HG02678 (cell line): ENCODE data around the gene SEMA3A.
A peak's percentile ranks its signal among the peaks of the same experiment; 100 is the strongest.

Source experiments
- ATAC-seq: cut with Tn5 transposase; IDR thresholded peaks from one replicate; pipeline ENCODE4 v1.9.1; 2021; ENCODE audit warnings: mild to moderate bottlenecking, moderate library complexity; ENCODE audit not compliant: unreplicated experiment

The SEMA3A gene

DNA sequence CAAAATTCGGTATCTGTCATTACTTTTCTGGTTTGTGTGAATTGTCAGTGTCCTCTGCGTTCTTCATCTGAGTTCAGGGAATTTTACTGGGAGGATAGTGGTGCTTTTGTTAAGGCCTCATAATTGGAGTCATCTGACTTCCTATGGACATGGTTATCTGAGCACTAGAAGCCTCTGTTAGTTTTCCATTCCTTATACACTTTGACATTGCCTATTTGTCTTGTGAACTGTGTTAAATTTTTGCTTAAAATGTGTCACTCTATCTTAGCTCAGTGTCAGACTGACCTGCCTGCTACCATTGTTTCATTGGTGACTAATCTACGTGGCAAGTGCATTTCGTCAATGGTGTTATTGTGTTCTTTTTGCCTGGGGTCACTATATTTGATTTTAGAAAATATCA is 253.3 kb downstream of the SEMA3A start:
- ATAC-seq: no peak

DNA sequence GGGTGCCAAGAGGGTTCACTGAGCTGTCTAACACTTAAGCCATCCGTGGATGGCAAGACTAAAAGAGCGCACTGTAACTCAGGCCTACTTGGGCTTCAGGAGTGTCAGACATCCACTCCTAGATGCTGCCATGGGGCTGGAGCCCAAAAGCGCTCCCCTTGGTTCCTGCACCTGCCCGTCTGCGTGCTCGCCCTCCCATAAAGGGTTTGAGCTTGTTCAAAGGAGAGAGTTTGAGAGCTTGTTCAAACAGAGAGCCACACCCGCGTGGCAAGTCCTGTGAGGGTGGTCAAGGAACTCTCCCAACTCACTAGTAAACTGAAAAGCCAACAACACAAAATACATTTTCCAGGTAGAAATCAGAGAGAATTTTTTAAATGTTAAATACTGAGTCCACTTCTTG is 256.7 kb downstream of the SEMA3A start:
- no peak for ATAC-seq

DNA sequence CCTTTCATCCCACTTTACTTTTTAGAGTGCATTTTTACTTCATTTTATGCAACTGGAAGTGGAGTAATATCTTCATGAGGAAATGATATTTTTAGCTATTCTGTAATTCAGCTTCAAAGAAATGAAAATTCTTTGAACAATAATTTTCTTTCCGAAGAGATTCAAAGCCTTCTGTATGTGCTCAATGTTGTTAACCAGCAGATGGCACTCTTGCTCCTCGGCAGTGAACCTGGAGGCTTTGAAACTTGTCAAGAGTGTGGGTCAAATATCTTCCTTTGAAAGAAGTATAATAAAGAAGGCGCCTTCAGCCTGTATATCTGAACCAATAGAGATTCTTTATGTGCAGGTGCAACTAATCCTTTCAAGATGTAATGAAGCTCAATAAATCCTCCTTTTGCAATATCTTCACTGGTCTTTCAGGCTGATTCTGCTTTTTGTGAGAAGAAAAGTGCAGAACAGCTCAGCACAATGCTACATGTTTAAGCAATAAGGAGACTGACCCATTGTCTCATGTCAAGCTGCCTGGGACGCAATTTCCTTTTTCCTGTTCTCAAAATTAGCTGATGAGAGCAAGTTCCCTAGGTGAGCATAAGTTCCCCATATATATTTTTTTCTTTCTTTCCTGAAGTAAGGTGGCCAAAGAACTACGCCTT is 258.4 kb downstream of the SEMA3A start:
- peak; percentile 77 for ATAC-seq

DNA sequence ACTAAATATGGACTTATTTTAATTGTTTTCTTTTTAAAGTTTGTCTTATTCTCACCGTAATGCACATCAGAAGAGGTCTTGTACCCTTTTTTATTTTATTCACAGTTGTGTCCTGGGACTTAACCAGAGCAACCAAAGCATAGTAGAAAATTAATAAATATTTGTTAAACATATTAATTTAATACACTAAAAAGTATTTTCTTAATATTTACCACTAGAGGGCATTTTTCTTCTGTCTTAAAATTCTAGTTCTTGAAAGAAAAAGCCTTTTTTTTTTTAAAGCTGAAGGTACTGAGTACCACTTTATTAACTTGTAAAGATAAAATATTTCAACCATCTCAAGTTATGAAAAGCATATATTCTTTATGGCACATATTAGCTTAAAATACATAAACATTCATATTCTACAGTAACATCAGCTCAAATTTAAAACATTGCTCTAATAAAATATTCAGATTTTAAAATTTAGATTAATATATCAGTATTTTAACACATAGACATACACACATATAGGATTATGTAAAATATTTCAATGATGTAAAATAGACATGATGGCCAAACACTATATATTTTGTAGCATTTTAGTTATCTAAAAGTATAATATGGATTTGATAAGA is 260.4 kb downstream of the SEMA3A start:
- ATAC-seq: no peak

GRCh38 chr7:83931968-83932367 is 262.6 kb downstream of the SEMA3A start:
- no peak for ATAC-seq

GRCh38 chr7:83930262-83930661 is 264.3 kb downstream of the SEMA3A start:
- no peak for ATAC-seq

DNA sequence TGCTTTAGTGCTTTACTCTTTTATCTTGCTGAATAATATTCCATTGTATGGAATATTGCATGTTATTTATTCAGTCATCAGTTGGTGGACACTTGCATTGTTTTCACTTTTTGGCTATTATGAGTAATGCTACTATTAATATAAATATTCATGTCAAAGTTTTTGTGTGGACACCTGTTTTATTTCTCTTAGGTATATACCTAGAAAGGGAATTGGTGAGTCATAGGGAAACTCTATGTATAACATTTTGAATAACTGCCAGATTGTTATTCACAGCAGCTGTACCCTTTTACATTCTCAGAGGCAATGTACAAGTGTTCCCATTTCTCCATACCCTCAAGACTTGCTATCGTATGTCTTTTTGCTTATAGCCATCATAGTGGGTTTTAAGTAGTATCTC is 268.7 kb downstream of the SEMA3A start:
- ATAC-seq: no peak

GRCh38 chr7:83921941-83922607 is 272.5 kb downstream of the SEMA3A start:
- ATAC-seq: no peak

DNA sequence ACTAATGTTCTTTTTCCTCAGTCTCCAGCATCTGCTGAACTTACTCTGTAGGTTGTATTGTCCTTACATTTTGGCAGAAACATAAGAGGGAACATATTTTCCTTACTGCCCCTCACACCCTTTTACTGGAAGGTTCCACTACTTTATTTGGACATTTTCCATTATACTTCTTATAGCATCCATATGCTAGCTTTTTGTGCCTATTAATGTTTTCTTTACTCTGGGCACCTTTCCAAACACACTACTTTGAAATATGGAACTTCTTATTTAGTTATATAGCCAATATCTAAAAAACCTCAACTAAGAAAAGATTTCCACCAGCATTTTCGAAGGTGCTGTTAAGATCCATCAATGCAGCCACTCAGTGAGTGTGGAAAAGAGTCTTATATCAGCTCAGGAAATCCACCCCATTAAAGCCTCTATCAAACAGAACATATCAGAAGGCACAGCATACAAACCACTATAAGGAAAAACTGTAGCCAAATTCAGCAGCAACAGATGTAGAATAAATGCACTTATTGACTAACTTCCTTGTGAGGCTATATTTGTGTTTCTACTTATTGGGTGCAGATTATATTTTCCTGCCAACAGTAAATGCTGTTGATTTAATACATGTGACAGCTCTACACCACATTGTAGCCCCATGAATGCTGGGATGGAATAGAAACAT is 273.2 kb downstream of the SEMA3A start:
- ATAC-seq: no peak

DNA sequence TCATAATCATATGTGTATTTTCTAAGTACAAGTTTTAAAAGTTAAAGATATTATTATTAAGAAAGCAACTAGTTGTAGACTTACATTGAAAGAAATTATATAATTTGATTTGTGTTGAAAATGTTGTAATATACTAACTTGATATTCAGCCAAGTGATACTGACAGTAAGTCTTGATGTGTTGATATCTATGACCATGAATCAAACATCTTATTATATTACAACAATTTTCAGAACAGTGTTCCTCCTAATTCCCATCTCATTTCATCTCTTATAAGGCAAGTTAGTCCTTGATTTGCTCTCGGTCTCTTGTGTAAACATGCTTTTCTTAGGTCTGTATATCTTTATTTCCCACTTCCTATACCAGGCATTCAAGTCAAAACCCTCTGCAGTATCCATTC is 276.4 kb downstream of the SEMA3A start:
- ATAC-seq: no peak

DNA sequence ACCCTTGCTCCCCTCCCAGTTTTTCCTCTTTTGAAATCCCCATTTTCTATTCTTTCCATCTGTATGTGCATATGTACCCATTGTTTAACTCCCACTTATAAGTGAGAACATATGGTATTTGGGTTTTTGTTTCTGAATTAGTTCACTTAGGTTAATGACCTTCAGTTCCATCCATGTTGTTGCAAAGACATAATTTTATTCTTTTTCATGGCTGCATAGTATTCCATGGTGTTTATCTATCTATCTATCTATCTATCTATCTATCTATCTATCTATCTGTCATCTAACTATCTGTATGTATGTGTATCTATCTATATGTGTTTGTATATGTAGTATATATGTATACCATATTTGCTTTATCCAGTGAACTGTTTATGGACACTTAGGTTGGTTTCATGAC is 281.4 kb downstream of the SEMA3A start:
- no peak for ATAC-seq

DNA sequence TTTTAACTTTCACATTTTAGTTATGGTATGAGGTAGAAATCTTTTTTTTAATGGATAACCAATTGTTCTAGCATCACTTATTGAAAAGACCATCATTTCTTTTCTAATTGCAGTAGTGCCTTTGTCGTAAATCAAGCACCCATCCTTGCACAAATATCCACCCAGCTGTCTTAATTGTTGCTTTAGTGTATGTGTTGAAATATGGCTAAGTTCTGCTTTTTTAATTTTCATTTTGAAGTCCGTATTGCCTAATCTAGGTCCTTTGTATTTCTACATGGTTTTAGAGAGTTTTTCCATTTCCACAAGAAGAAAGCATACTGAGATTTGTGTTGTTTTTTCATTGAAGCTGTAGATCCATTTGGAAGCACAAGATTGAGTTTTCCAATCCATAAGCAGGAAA is 286.1 kb downstream of the SEMA3A start:
- no peak for ATAC-seq
